Endothelial cell of umbilical vein (primary cell): ENCODE data around the gene CCDC92B. TPM values are rescaled to one million over a fixed set of nuclear protein-coding genes. Genes with fewer than 3 reads are reported as not detected.

ENCODE experiments used
- BruUV-seq: library from RNA; stranded (reverse); fragments of 400-500 nt; replicated peaks from 2 replicates; lab custom pipeline; 2021; lab: Mats Ljungman, UMichigan
- CTCF ChIA-PET: fragments of 300-600, 350-600 bp; sonication (Branson Sonifier 250); formaldehyde crosslinking; loops from one replicate; lab custom pipeline; 2021; ENCODE audit warnings: antibody characterized with exemption, inconsistent platforms; lab: Charles Lee
- POLR2A ChIA-PET: fragments of 300-600, 350-600 bp; sonication (Branson Sonifier 250); formaldehyde crosslinking; loops from one replicate; lab custom pipeline; 2021; ENCODE audit warnings: antibody characterized with exemption, inconsistent platforms; lab: Charles Lee
- DNase-seq: peaks from one replicate; pipeline ENCODE4 v3.0.0-alpha.2; 2011; ENCODE audit warnings: low read depth, low spot score
- FAIRE-seq: peaks from 2 replicates; lab custom pipeline; 2011; peaks lifted over from hg19 to GRCh38; lab: Jason Lieb, UNC
- H2AFZ ChIP-seq: 2 replicates; pipeline ENCODE4 v1.6.0; 2012; ENCODE audit warnings: low read depth, low read length, control low read depth, inconsistent platforms
- H3K27ac ChIP-seq: 2 replicates; pipeline ENCODE4 v1.5.1; 2011; ENCODE audit warnings: low read depth, mild to moderate bottlenecking, control low read depth, low read length, moderate library complexity; ENCODE audit not compliant: insufficient read depth
- H3K27me3 ChIP-seq, 2 experiments: 2 replicates each; pipeline versions ENCODE4 v1.6.0 to v1.6.1; 2011; ENCODE audit warnings: low read length in 2 of 2, mixed read lengths in 1 of 2; ENCODE audit not compliant: control insufficient read depth in 2 of 2, insufficient read depth in 2 of 2
- H3K36me3 ChIP-seq, 2 experiments: 2 replicates in 1 of 2; 3 replicates in 1 of 2; pipeline ENCODE4 v1.5.1; 2011; ENCODE audit warnings: low read length in 2 of 2, mild to moderate bottlenecking in 1 of 2, moderate library complexity in 1 of 2; ENCODE audit not compliant: control insufficient read depth in 2 of 2, insufficient read depth in 2 of 2; ENCODE audit errors: extremely low read depth in 1 of 2
- H3K4me1 ChIP-seq: 3 replicates; pipeline ENCODE4 v1.5.1; 2011; ENCODE audit warnings: mild to moderate bottlenecking, low read length; ENCODE audit not compliant: control insufficient read depth, insufficient read depth; ENCODE audit errors: extremely low read depth
- H3K4me2 ChIP-seq: 2 replicates; pipeline ENCODE4 v1.6.1; 2011; ENCODE audit warnings: low read length, control low read depth, mixed read lengths; ENCODE audit not compliant: insufficient read depth
- H3K4me3 ChIP-seq, 3 experiments: fragments of 200-600 bp in 1 of 3; sonication (generic), shearing (Covaris generic) in 1 of 3; replicated peaks in 1 of 3; 2 replicates each; pipeline ENCODE4 v1.5.1; 2011 to 2016; ENCODE audit warnings: control low read depth in 3 of 3, low read length in 3 of 3, mild to moderate bottlenecking in 2 of 3, inconsistent platforms in 1 of 3, low read depth in 1 of 3, moderate library complexity in 1 of 3; ENCODE audit not compliant: insufficient read depth in 1 of 3
- H3K79me2 ChIP-seq: 2 replicates; pipeline ENCODE4 v1.6.0; 2012; ENCODE audit warnings: low read length, inconsistent platforms; ENCODE audit not compliant: control insufficient read depth, insufficient read depth
- H3K9ac ChIP-seq: replicated peaks from 2 replicates; pipeline ENCODE3; 2011; ENCODE audit warnings: low read length, control low read depth; ENCODE audit not compliant: insufficient read depth; ENCODE audit errors: extremely low read depth
- H3K9me1 ChIP-seq: replicated peaks from 3 replicates; pipeline ENCODE4 v1.6.0; 2011; ENCODE audit warnings: mild to moderate bottlenecking, low read length; ENCODE audit not compliant: control insufficient read depth, insufficient read depth; ENCODE audit errors: extremely low read depth
- H3K9me3 ChIP-seq: replicated peaks from 2 replicates; pipeline ENCODE4 v1.5.1; 2012; ENCODE audit warnings: low read length, inconsistent platforms; ENCODE audit not compliant: control insufficient read depth, insufficient read depth
- H4K20me1 ChIP-seq: replicated peaks from 2 replicates; pipeline ENCODE3; 2011; ENCODE audit warnings: mild to moderate bottlenecking, low read length; ENCODE audit not compliant: control insufficient read depth, insufficient read depth; ENCODE audit errors: extremely low read depth
- CTCF ChIP-seq, 2 donors: IDR thresholded peaks; 1 replicate in 1 of 2; 2 replicates in 1 of 2; pipeline ENCODE4 v1.5.1; 2011; ENCODE audit warnings: low read length in 2 of 2, mild to moderate bottlenecking in 2 of 2, moderate library complexity in 2 of 2, control low read depth in 1 of 2, inconsistent platforms in 1 of 2, low read depth in 1 of 2; ENCODE audit not compliant: insufficient read depth in 1 of 2; ENCODE audit errors: extremely low read depth in 1 of 2
- FOS ChIP-seq: IDR thresholded peaks from 2 replicates; pipeline ENCODE4 v1.6.1; 2011; ENCODE audit warnings: mild to moderate bottlenecking, low read length, moderate library complexity, borderline replicate concordance; ENCODE audit not compliant: insufficient read depth
- GATA2 ChIP-seq: IDR thresholded peaks from 2 replicates; pipeline ENCODE4 v1.7.0; 2011; ENCODE audit warnings: low read depth, mild to moderate bottlenecking, moderate library complexity, mixed read lengths, low read length; ENCODE audit not compliant: insufficient read length, insufficient read depth
- POLR2AphosphoS5 ChIP-seq: IDR thresholded peaks from 2 replicates; pipeline ENCODE4 v1.6.1; 2012; ENCODE audit warnings: low read depth, mild to moderate bottlenecking, control low read depth, low read length, moderate library complexity; ENCODE audit not compliant: insufficient read depth
- dilution Hi-C: fragments of 300-500 bp; cut with MboI; formaldehyde crosslinking; loops from one replicate; pipeline ENCODE4 v1.15.0; 2019; ENCODE audit warnings: low sequenced_read_pairs; ENCODE audit not compliant: extremely low pct_ligation_motif_present
- intact Hi-C: fragments of 100-400 bp; cut with micrococcal nuclease; formaldehyde crosslinking; loops from one replicate; pipeline ENCODE4 v1.10.0; 2022
- polyA plus RNA-seq, 4 experiments: library from polyadenylated mRNA; depleted of rRNA in 3 of 4; stranded (reverse) in 3 of 4; unstranded in 1 of 4; fragments of >200 nt; gene quantifications; 2 replicates each; pipeline versions ENCODE4 v1.2.1 to v1.2.3, GENCODE V29; 2011 to 2012; ENCODE audit warnings: missing spikeins in 1 of 4
- total RNA-seq: library from RNA; stranded (reverse); gene quantifications from 2 replicates; pipeline ENCODE4 v1.2.3, GENCODE V29; 2021

Gene CCDC92B
- total and polyA plus RNA-seq, 2 donors (not counting 3 experiments of a cell fraction or from before 2014, with no cell fraction given): not detected

- intact Hi-C loops (no loop called here), dilution Hi-C loops (no loop called here)
- Histone ChIP-seq H3K4me2 (no peak overlapping the region), H3K9ac (no peak overlapping the region), H2AFZ (no peak overlapping the region), H3K36me3 (no peaks in the 10 kb centered on the region), H3K27me3 (peaks cover 11 to 12% of the 10 kb centered on the region in 2 experiments), H3K27ac (no peak overlapping the region), H4K20me1 (no peaks in the 10 kb centered on the region), H3K9me1 (no peaks in the 10 kb centered on the region), H3K9me3 (no peaks in the 10 kb centered on the region), H3K4me3 (no peak overlapping the region), H3K4me1 (no peaks in the 10 kb centered on the region), H3K79me2 (no peaks in the 10 kb centered on the region)
- FAIRE-seq (no peak), DNase-seq (no peak)
- CTCF ChIA-PET: no interaction called here
- no TSS peak for BruUV-seq
- TF ChIP-seq POLR2AphosphoS5 (no peak), CTCF (IDR thresholded peaks at IDR 0.05; ENCODE audit: extremely low read depth in 1 of 2, insufficient read depth in 1 of 2, low read depth in 1 of 2, low read length in 2 of 2) (no peak)
- POLR2A ChIA-PET: no interaction called here
These were observed 29.6 kb downstream of the CCDC92B start for GRCh38 chr17:2719861-2720260.

- ChIA-PET POLR2A (no interaction called here), CTCF (no interaction called here)
- DNase-seq: no peak
- no peaks in the 10 kb centered on the region for H3K9me1 ChIP-seq
- intact Hi-C loops: no loop called here
- H3K36me3 ChIP-seq: no peaks in the 10 kb centered on the region
- peak; percentile 3 for TF ChIP-seq FOS
- TF ChIP-seq GATA2: no peak
- no peak for TF ChIP-seq POLR2AphosphoS5
- H3K79me2 ChIP-seq: no peaks in the 10 kb centered on the region
- no peak overlapping the region for H3K27ac ChIP-seq
- H3K4me1 ChIP-seq: no peaks in the 10 kb centered on the region
- H2AFZ ChIP-seq: no peak overlapping the region
- H4K20me1 ChIP-seq: no peaks in the 10 kb centered on the region
- no peak for FAIRE-seq
- peaks cover 5% of the 10 kb centered on the region in 2 experiments for H3K27me3 ChIP-seq
- BruUV-seq: no TSS peak
- H3K4me3 ChIP-seq: no peak overlapping the region
- no peak overlapping the region for H3K9ac ChIP-seq
- H3K9me3 ChIP-seq: no peaks in the 10 kb centered on the region
- no peak overlapping the region for H3K4me2 ChIP-seq
- dilution Hi-C loops: no loop called here
These were observed 31.1 kb downstream of the CCDC92B start for GRCh38 chr17:2718150-2718938.
